K562 (cell line): Measurements from ENCODE around the gene EVA1A. TPM values are rescaled to one million over a fixed set of nuclear protein-coding genes. Genes with fewer than 3 reads are reported as not detected.
A peak's percentile ranks its signal among the peaks of the same experiment; 100 is the strongest.

Source experiments
- ATAC-seq: fragments of 200-7000 bp; cut with Tn5 transposase; 3 replicates; pipeline ENCODE4 v1.9.1; 2020; ENCODE audit warnings: moderate library complexity
- BruUV-seq: library from RNA; stranded (reverse); fragments of 400-500 nt; replicated peaks from 2 replicates; lab custom pipeline; 2021; lab: Mats Ljungman, UMichigan
- CTCF ChIA-PET: fragments of 300-600 bp; formaldehyde crosslinking; extraction: SDS; loops from one replicate; lab custom pipeline; 2021; ENCODE audit warnings: low intra/inter-chr PET ratio; lab: Yijun Ruan, JAX
- POLR2A ChIA-PET: fragments of 300-600, 350-650 bp; sonication (Branson Sonifier 250); formaldehyde crosslinking; extraction: SDS; loops from one replicate; lab custom pipeline; 2021; ENCODE audit warnings: antibody characterized with exemption, inconsistent platforms; lab: Yijun Ruan, JAX
- DNase-seq, 4 experiments: peaks; one replicate each; pipeline versions ENCODE4 v3.0.0 to v3.0.0-alpha.2; 2011 to 2018; ENCODE audit warnings: low spot score in 3 of 4, mixed read lengths in 3 of 4; ENCODE audit errors: extremely low read depth in 1 of 4
- FAIRE-seq: peaks from 2 replicates; lab custom pipeline; 2011; peaks lifted over from hg19 to GRCh38; lab: Jason Lieb, UNC
- H2AFZ ChIP-seq: 2 replicates; pipeline ENCODE4 v1.6.0; 2011; ENCODE audit warnings: low read depth, low read length, control low read depth, inconsistent platforms
- H3K27ac ChIP-seq: fragments of 200-600 bp; 3 replicates; pipeline ENCODE4 v1.8.0; 2011; ENCODE audit warnings: low read depth, mild to moderate bottlenecking, control low read depth, inconsistent platforms, low read length, moderate library complexity, mixed read lengths; ENCODE audit errors: extremely low read depth
- H3K27me3 ChIP-seq, 2 experiments: fragments of 300-600 bp in 1 of 2; 2 replicates in 1 of 2; 3 replicates in 1 of 2; pipeline versions ENCODE4 v1.6.0 to v1.8.0; 2011; ENCODE audit warnings: inconsistent platforms in 2 of 2, low read length in 2 of 2, mild to moderate bottlenecking in 1 of 2, mixed read lengths in 1 of 2, moderate library complexity in 1 of 2; ENCODE audit not compliant: control insufficient read depth in 2 of 2, insufficient read depth in 2 of 2
- H3K36me3 ChIP-seq: fragments of 300-600 bp; 3 replicates; pipeline ENCODE4 v1.8.0; 2011; ENCODE audit warnings: mild to moderate bottlenecking, low read length, inconsistent platforms; ENCODE audit not compliant: control insufficient read depth, insufficient read depth
- H3K4me1 ChIP-seq, 2 experiments: fragments of 200-600 bp in 1 of 2; replicated peaks in 1 of 2; 2 replicates in 1 of 2; 3 replicates in 1 of 2; pipeline versions ENCODE4 v1.5.1 to v1.8.0; 2011; ENCODE audit warnings: inconsistent platforms in 2 of 2, low read length in 2 of 2, mild to moderate bottlenecking in 1 of 2, mixed read lengths in 1 of 2, moderate library complexity in 1 of 2; ENCODE audit not compliant: control insufficient read depth in 2 of 2, insufficient read depth in 2 of 2
- H3K4me2 ChIP-seq: 2 replicates; pipeline ENCODE4 v1.6.1; 2011; ENCODE audit warnings: low read length, control low read depth, inconsistent platforms, mixed read lengths; ENCODE audit not compliant: insufficient read depth
- H3K4me3 ChIP-seq: fragments of 200-600 bp; sonication (generic), shearing (Covaris generic); 2 replicates; pipeline ENCODE4 v1.5.1; 2016; ENCODE audit warnings: control low read depth, inconsistent platforms
- H3K79me2 ChIP-seq: fragments of 200-600 bp; 3 replicates; pipeline ENCODE4 v1.8.0; 2011; ENCODE audit warnings: low read length, inconsistent platforms; ENCODE audit not compliant: control insufficient read depth, insufficient read depth
- H3K9ac ChIP-seq, 2 experiments: 2 replicates each; pipeline versions ENCODE4 v1.6.0 to v1.6.1; 2011; ENCODE audit warnings: low read depth in 2 of 2, low read length in 2 of 2, control low read depth in 1 of 2, inconsistent platforms in 1 of 2, mild to moderate bottlenecking in 1 of 2, mixed read lengths in 1 of 2; ENCODE audit not compliant: insufficient read depth in 1 of 2
- H3K9me1 ChIP-seq: one replicate; pipeline ENCODE4 v1.6.0; 2011; ENCODE audit warnings: inconsistent platforms, mild to moderate bottlenecking, low read length, moderate library complexity; ENCODE audit not compliant: control insufficient read depth, insufficient read depth
- H3K9me3 ChIP-seq: replicated peaks from 2 replicates; pipeline ENCODE4 v1.5.1; 2011; ENCODE audit warnings: low read depth, low read length, inconsistent platforms; ENCODE audit not compliant: control insufficient read depth, insufficient read depth
- H4K20me1 ChIP-seq: replicated peaks from 2 replicates; pipeline ENCODE4 v1.6.1; 2011; ENCODE audit warnings: low read length, inconsistent platforms, mixed read lengths; ENCODE audit not compliant: control insufficient read depth, insufficient read depth
- ATF3 ChIP-seq, 2 experiments: fragments of 450-650 bp in 1 of 2; sonication (generic) in 1 of 2; formaldehyde crosslinking in 1 of 2; IDR thresholded peaks in 1 of 2; conservative IDR thresholded peaks in 1 of 2; 2 replicates each; pipeline versions ENCODE4 v1.6.1 to v1.8.1; 2016 to 2023; ENCODE audit warnings: mild to moderate bottlenecking in 2 of 2, moderate library complexity in 2 of 2, inconsistent platforms in 1 of 2, missing genetic modification reagents in 1 of 2
- CHD2 ChIP-seq: IDR thresholded peaks from 2 replicates; pipeline ENCODE4 v1.6.1; 2011; ENCODE audit warnings: low read depth, low read length
- EP400 ChIP-seq: fragments of 450-650 bp; IDR thresholded peaks from 2 replicates; pipeline ENCODE4 v1.6.1; 2017; ENCODE audit warnings: antibody characterized with exemption, mild to moderate bottlenecking, moderate library complexity
- HMG20B ChIP-seq: fragments of 250-450 bp; sonication (Bioruptor Pico); IDR thresholded peaks from 2 replicates; pipeline ENCODE4 v1.5.0; 2021; ENCODE audit warnings: mild to moderate bottlenecking
- NCOA6 ChIP-seq: fragments of 450-650 bp; IDR thresholded peaks from 2 replicates; pipeline ENCODE4 v1.6.1; 2017; ENCODE audit warnings: mild to moderate bottlenecking
- RBM17 ChIP-seq: fragments of 200-400 bp; formaldehyde crosslinking; IDR thresholded peaks from 2 replicates; pipeline ENCODE4 v1.6.1; 2017; ENCODE audit warnings: low read depth, mild to moderate bottlenecking, low read length, borderline replicate concordance
- SMAD1 ChIP-seq: fragments of 150-350 bp; IDR thresholded peaks from 2 replicates; pipeline ENCODE4 v1.6.1; 2014; ENCODE audit warnings: low read length, low read depth; ENCODE audit not compliant: partially characterized antibody
- SMAD2 ChIP-seq: fragments of 150-350 bp; IDR thresholded peaks from 2 replicates; pipeline ENCODE4 v1.6.1; 2014; ENCODE audit warnings: low read depth, mild to moderate bottlenecking, low read length
- THRB ChIP-seq: fragments of 450-650 bp; formaldehyde crosslinking; conservative IDR thresholded peaks from 2 replicates; pipeline ENCODE4 v1.4.0; 2022; ENCODE audit warnings: mild to moderate bottlenecking, missing genetic modification characterization
- ZNF696 ChIP-seq: fragments of 250-450 bp; sonication (Bioruptor Pico); conservative IDR thresholded peaks from 2 replicates; pipeline ENCODE4 v1.4.0; 2020; ENCODE audit warnings: mild to moderate bottlenecking, moderate library complexity
- WGBS: fragments of 100-300 bp; shearing (Covaris generic); methylation state at CpG from one replicate; pipeline ENCODE4 v1.1.6; 2016; ENCODE audit warnings: low coverage, mixed read lengths; ENCODE audit not compliant: insufficient coverage; ENCODE audit errors: missing lambda C conversion rate; 5-methylcytosine and 5-hydroxymethylcytosine counted together
- in situ Hi-C: fragments of 300-500 bp; cut with MboI; formaldehyde crosslinking; loops from 4 replicates; pipeline ENCODE4 v1.15.0; 2018; ENCODE audit warnings: inconsistent platforms, mixed read lengths
- intact Hi-C: fragments of 100-400 bp; cut with micrococcal nuclease; formaldehyde crosslinking; loops from 2 replicates; pipeline ENCODE4 v1.14.2; 2022
- polyA plus RNA-seq, 8 experiments: library from polyadenylated mRNA; depleted of rRNA in 4 of 8; stranded (reverse) in 5 of 8; unstranded in 3 of 8; fragments of >200 nt; fragmentation: Nextera tagmentation in 2 of 8; fragmentation: Illumina TruSeq in 1 of 8; extraction: Ambion mirVana in 2 of 8; extraction: Trizol in 1 of 8; gene quantifications; 2 replicates each; pipeline versions ENCODE4 v1.2.1 to v1.2.3, GENCODE V29; 2011 to 2014; ENCODE audit warnings: inconsistent platforms in 1 of 8, missing spikeins in 1 of 8
- total RNA-seq, 7 experiments: library from RNA; depleted of rRNA in 6 of 7; stranded (reverse); fragments of >200 nt in 6 of 7; fragmentation: Illumina TruSeq in 2 of 7; extraction: Trizol in 2 of 7; gene quantifications; 2 replicates each; pipeline versions ENCODE4 v1.2.1 to v1.2.3, GENCODE V29; 2011 to 2021; ENCODE audit warnings: low replicate concordance in 1 of 7

EVA1A gene
- total and polyA plus RNA-seq, 9 of the 15 experiments (the other 6 are each of a cell fraction or from before 2014, with no cell fraction given), result not detected

GRCh38 chr2:75515584-75516368, 45.0 kb downstream of the EVA1A start:
- H3K4me2 ChIP-seq, result no peak overlapping the region
- ATAC-seq (no peak), DNase-seq (no peak), FAIRE-seq (no peak)
- intact Hi-C loops (no loop called here), in situ Hi-C loops (no loop called here)
- no peaks in the 10 kb centered on the region for H3K4me1 ChIP-seq
- WGBS, result under 1% methylated on average over 7 of the region's 7 CpGs
- H3K27me3 ChIP-seq, result no peaks in the 10 kb centered on the region
- POLR2A ChIA-PET, result interaction anchor here (0.6 to 0.7 kb wide), 2 partner anchors 30 to 162 kb away, joined by 3 read pairs; no protein-coding TSS in a partner anchor
- H3K27ac ChIP-seq, result no peak overlapping the region
- no peak overlapping the region for H2AFZ ChIP-seq
- CTCF ChIA-PET, result no interaction called here
- TF ChIP-seq HMG20B, result no peak
- H3K9me1 ChIP-seq, result no peaks in the 10 kb centered on the region
- no TSS peak for BruUV-seq
- H4K20me1 ChIP-seq, result no peaks in the 10 kb centered on the region
- H3K79me2 ChIP-seq, result no peaks in the 10 kb centered on the region
- H3K4me3 ChIP-seq, result no peak overlapping the region
- H3K9ac ChIP-seq, result no peak overlapping the region
- no peaks in the 10 kb centered on the region for H3K36me3 ChIP-seq
- H3K9me3 ChIP-seq, result peaks cover 2% of the 10 kb centered on the region; the same call in 1 of the 2 replicates

- Histone ChIP-seq H3K4me1 (no peaks in the 10 kb centered on the region), H3K9me1 (no peaks in the 10 kb centered on the region), H3K9me3 (peaks cover 2% of the 10 kb centered on the region; the same call in 1 of the 2 replicates), H2AFZ (no peak overlapping the region), H3K79me2 (no peaks in the 10 kb centered on the region), H4K20me1 (no peaks in the 10 kb centered on the region), H3K27me3 (no peaks in the 10 kb centered on the region), H3K27ac (no peak overlapping the region), H3K4me2 (no peak overlapping the region), H3K9ac (no peak overlapping the region), H3K36me3 (no peaks in the 10 kb centered on the region), H3K4me3 (no peak overlapping the region)
- 2% methylated on average over 4 of the region's 4 CpGs for WGBS
- intact Hi-C loops, result no loop called here
- ChIA-PET POLR2A (no interaction called here), CTCF (no interaction called here)
- no peak for DNase-seq
- no TSS peak for BruUV-seq
- in situ Hi-C loops, result no loop called here
- FAIRE-seq, result no peak
- ATAC-seq, result no peak
- no peak for TF ChIP-seq THRB
- no peak for TF ChIP-seq RBM17
- TF ChIP-seq CHD2, result no peak
- no peak for TF ChIP-seq NCOA6
- TF ChIP-seq ZNF696 (CRISPR knock-in tag), result no peak
- peak; percentile 49; the same call in 1 of the 2 replicates for TF ChIP-seq ATF3 (IDR thresholded peaks at IDR 0.05)
- TF ChIP-seq ATF3 (CRISPR knock-in tag; conservative IDR thresholded peaks at IDR 0.05), result no peak
- TF ChIP-seq SMAD2, result no peak
- TF ChIP-seq SMAD1, result no peak
- TF ChIP-seq EP400, result no peak
Measured at GRCh38 chr2:75513616-75514170, 47.0 kb downstream of the EVA1A start.
